HL-60 (cell line): ENCODE results near the gene NPAS2.

ENCODE experiments used
- DNase-seq, 2 experiments: peaks; one replicate each; pipeline ENCODE4 v3.0.0-alpha.2; 2010 to 2020; ENCODE audit warnings: low read depth in 1 of 2, low spot score in 1 of 2
- H3K27ac ChIP-seq: fragments of 250-450 bp; sonication (Bioruptor Pico); replicated peaks from 2 replicates; pipeline ENCODE4 v1.5.1; 2020; ENCODE audit warnings: mild to moderate bottlenecking, moderate library complexity
- H3K27me3 ChIP-seq: fragments of 250-450 bp; sonication (Bioruptor Pico); 2 replicates; pipeline ENCODE4 v1.5.1; 2021; ENCODE audit warnings: mild to moderate bottlenecking, moderate library complexity; ENCODE audit not compliant: insufficient read depth, poor library complexity, severe bottlenecking
- H3K4me3 ChIP-seq: replicated peaks from 2 replicates; pipeline ENCODE4 v1.5.1; 2011; ENCODE audit warnings: mild to moderate bottlenecking, control low read depth, low read length; ENCODE audit not compliant: insufficient read depth
- CTCF ChIP-seq: IDR thresholded peaks from one replicate; pipeline ENCODE4 v1.5.1; 2011; ENCODE audit warnings: low read length, control low read depth, inconsistent platforms; ENCODE audit not compliant: insufficient read depth
- GABPA ChIP-seq: IDR thresholded peaks from 2 replicates; pipeline ENCODE4 v1.6.1; 2012; ENCODE audit warnings: low read depth
- POLR2AphosphoS5 ChIP-seq: IDR thresholded peaks from 2 replicates; pipeline ENCODE4 v1.6.1; 2012; ENCODE audit warnings: low read depth
- REST ChIP-seq: IDR thresholded peaks from 2 replicates; pipeline ENCODE4 v1.6.1; 2012; ENCODE audit warnings: low read depth; ENCODE audit not compliant: insufficient replicate concordance
- SPI1 ChIP-seq: IDR thresholded peaks from 2 replicates; pipeline ENCODE4 v1.6.1; 2012; ENCODE audit warnings: low read depth, mild to moderate bottlenecking, borderline replicate concordance

NPAS2 gene

GRCh38 chr2:100812116-100812515 lies 7.8 kb upstream of the NPAS2 start:
- H3K27me3 ChIP-seq: peaks cover 7% of the 10 kb centered on the region
- no peak for DNase-seq
- no peak overlapping the region for H3K4me3 ChIP-seq
- TF ChIP-seq POLR2AphosphoS5 (no peak), REST (no peak), CTCF (no peak), SPI1 (no peak), GABPA (no peak)
- no peak overlapping the region for H3K27ac ChIP-seq

- H3K27me3 ChIP-seq: peaks cover 9% of the 10 kb centered on the region
- no peak for TF ChIP-seq REST
- TF ChIP-seq CTCF: no peak
- no peak for TF ChIP-seq SPI1
- no peak for TF ChIP-seq POLR2AphosphoS5
- no peak for TF ChIP-seq GABPA
- no peak for DNase-seq
Measured at GRCh38 chr2:100812573-100812972, 7.4 kb upstream of the NPAS2 start.

GRCh38 chr2:100813527-100813926 lies 6.4 kb upstream of the NPAS2 start:
- DNase-seq: no peak
- no peak overlapping the region for H3K27ac ChIP-seq
- TF ChIP-seq POLR2AphosphoS5: no peak
- TF ChIP-seq REST: no peak
- no peak for TF ChIP-seq CTCF
- no peak for TF ChIP-seq GABPA
- TF ChIP-seq SPI1: no peak
- peaks cover 19% of the 10 kb centered on the region for H3K27me3 ChIP-seq
- H3K4me3 ChIP-seq: no peak overlapping the region

More at GRCh38 chr2:100812573-100812972, 7.4 kb upstream of the NPAS2 start:
- no peak overlapping the region for H3K4me3 ChIP-seq
- H3K27ac ChIP-seq: no peak overlapping the region
